ENCODE data around the gene GPAT3. TPM values are rescaled to one million over a fixed set of nuclear protein-coding genes. Genes with fewer than 3 reads are reported as not detected.
"Not testable (repeated sequence)": the region's sequence is repeated elsewhere in the genome, so short reads cannot be mapped to it uniquely, and the experiment has no call there.

GPAT3 gene
- total RNA-seq, 2 experiments from 2014 or later = 4.1 to 5.0 TPM

DNA sequence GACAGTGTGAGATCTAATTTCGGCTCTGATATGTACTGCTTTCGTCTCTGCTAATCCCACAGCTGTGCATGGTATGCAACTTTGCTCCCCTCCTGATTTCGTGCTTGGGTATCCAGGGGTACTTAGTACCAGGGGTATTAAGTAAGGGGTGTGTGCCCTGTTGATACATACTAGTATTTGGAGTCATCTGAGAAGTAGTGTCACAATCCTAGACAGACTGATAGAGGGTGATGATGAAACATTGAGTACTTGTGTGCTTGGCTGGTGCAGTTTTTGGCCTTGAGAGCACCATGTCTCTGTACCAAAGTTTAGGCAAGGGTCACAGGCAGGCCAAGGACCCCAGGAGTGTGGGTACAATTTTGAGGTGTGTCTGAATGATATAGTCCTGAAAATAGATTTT is 10.9 kb downstream of the GPAT3 start:
- ChIA-PET CTCF (no interaction called here), POLR2A (interaction anchor here (0.6 kb wide), 1 partner anchor 23 kb away, joined by 3 read pairs; no protein-coding TSS in a partner anchor)

DNA sequence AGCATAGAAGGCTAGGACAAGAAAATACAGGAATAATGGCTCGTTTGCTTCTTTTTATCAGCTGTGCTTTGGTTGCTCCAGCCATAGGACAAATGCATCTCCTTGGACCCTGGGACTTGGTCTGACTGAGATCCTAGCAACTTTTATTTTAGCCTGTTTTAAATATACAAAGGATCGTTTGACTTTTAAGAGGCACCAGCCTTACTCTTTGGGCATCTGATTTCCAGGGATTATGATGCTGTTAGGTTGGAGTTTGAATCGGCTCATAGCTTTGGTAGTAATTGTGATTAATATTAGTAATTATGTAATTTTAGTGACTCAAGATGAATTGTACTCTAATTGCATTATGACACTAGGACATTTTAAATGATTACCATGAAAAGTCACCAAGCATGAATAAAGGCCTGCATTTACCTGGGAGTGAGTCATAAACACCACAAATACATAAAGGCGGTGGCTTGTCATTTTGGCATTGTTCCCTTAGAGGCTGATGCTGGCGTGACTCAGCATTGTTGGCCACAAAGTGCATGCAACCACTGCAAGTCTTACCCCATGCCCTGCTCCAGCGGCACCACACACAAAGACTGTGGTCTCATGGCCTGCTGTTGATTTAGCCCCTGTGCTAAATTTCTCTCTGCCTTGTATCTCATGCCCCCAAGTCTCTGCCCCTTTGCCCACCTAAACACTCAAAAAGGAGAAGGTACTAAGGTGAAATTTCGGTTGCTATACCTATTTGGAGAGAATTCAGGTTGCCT is 12.4 kb downstream of the GPAT3 start:
- ChIA-PET POLR2A (interaction anchor here (0.5 kb wide), 1 partner anchor 97 kb away, joined by 3 read pairs; no protein-coding TSS in a partner anchor), CTCF (interaction anchor here (0.6 to 1.2 kb wide), 2 partner anchors 12 to 75 kb away, joined by 3 to 8 read pairs; partner anchors contain the start of gene GPAT3)

DNA sequence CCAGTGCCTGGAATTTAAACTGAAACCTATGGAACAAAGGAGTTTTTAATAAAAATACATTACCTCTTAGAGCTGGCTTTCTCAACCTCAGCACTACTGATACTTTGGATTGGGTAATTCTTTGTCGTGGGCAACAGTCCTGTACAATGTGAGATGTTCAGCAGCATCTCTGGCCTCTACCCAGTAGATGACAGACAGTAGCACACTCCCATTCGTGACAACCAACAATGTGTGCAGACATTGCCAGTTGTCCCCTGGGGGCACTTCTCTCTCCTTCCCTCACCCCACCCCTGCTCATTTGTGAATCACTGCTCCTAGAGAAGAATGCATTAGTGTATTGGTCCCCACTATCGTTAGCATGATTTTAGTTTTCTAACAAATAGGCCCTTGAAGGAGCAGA is 16.2 kb downstream of the GPAT3 start:
- CTCF ChIA-PET = no interaction called here
- POLR2A ChIA-PET = no interaction called here

DNA sequence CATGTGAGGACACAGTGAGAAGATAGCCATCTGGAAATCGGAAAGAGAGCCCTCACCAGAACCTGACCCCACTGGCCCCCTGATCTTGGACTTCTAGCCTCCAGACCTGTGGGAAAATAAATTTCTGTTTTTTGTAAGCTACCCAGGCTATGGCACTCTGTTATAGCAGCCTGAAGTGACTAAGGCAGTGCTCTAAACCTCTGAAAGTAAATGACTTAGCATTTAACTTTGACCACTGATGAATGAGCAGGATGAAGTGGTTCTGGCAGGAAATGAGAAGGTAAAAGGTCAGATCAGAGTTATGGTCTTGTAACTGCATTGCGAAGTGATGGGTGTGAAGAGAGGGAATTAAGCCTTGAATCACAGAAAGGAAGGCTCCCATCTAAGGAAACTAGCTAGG is 17.0 kb downstream of the GPAT3 start:
- ChIA-PET POLR2A (no interaction called here), CTCF (no interaction called here)

DNA sequence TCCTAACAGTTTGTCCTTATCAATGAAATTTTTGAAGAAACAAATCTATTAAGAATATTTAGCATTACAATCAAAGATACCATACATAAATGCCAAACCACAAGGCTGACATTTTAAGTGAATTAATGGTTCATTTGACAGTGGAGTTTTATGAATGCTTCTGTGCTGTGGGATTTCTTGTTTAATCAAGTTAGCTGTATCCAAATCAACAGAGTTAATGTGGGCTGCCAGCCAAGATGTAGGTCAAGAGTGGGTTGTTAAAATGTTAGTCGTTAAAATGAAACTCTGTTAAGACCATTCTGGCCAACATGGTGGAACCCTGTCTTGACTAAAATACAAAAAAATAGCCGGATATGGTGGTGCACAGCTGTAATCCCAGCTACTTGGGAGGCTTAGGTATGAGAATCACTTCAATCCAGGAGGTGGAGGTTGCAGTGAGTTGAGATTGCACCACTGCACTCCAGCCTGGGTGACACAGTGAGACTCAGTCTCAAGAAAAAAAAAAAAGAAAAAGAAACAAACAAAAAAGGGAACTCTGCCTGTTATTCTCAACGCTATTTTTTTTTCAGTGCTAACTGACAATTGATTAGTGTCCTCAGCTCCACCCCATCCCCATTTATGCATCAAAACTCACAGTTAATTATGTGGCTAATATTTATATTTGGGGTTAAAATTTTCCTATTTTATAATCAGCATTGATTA is 20.2 kb downstream of the GPAT3 start:
- POLR2A ChIA-PET = no interaction called here

DNA sequence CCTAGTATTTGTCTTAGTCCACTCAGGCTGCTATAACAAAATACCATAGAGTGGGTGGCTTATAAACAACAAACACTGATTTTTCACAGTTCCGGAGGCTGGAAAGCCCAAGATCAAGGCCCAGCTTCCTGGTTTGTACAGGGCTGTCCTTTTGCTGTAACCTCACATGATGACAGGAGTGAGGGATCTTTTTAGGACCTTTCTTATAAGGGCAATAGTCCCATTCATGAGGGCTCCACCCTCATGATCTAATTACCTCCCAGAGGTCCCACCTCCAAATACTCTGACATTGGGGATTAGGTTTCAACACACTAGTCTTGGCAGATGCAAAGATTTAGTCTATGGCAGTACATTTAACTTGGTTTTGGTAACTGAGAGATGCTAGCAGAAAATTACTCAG is 20.9 kb downstream of the GPAT3 start:
- POLR2A ChIA-PET = no interaction called here

More for the DNA sequence above, 20.2 kb downstream of the GPAT3 start:
- CTCF ChIA-PET = no interaction called here

DNA sequence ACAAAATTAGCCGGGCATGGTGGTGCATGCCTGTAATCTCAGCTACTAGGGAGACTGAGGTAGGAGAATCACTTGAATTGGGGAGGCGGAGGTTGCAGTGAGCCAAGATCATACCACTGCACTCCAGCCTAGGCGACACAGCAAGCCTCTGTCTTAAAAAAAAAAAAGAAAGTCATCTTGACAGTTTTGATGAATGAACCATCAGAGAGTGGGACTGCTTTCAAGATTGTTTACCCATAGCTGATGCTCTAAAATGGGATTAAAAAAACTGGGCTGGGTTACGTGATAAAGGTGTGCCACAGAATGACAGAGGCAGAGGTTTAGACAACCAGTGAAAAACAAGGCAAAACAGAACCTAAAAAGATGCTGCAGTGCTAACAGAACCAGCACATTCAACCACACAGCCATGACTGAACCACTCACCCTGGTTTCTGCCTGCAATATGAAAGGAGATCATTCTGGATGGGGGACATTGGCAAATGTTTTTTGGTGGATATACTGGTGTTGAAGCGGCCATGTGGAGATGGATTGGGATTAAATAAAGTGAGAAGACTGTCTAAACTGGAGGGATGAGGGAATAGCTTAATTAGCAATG is 22.2 kb downstream of the GPAT3 start:
- ChIA-PET CTCF (no interaction called here), POLR2A (no interaction called here)

More for the DNA sequence above, 20.9 kb downstream of the GPAT3 start:
- CTCF ChIA-PET = no interaction called here

DNA sequence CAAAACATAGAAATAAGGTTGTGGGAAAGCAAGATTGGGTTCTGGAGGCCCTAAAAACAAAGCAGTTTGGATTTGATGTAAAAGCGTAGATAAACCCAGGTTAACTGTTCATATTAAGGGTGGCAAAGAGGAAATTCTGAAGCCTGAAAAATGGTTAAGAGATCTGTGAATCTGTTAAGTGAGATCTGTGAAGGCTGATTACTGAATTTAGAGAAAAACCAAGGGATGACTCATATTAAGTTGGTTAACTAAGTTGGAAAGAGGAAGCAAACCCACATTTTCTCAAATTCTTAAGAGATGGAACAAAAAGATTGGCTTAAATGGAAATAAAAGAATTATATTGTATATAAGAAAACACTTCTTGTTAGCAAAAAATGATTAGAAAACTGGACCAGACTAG is 22.8 kb downstream of the GPAT3 start:
- CTCF ChIA-PET = no interaction called here
- POLR2A ChIA-PET = no interaction called here

DNA sequence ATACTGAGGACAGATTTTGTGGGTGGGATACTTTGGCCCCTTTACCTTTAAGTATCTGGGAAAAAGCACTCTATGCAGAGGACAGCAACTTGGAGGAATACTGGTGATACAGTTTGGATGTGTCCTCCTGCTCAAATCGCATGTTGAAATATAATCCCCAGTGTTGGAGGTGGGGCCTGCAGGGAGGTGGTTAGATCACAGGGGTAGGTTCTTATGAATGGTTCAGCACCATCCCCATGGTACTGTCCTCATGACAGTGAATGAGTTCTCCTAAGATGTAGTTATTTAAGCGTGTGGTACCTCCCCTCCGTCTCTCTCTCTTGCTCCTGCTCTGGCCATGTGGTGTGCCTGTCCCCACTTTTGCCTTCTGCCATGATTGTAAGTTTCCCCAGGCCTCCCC is 24.6 kb downstream of the GPAT3 start:
- CTCF ChIA-PET = interaction anchor here (0.8 kb wide), 1 partner anchor 52 kb away, joined by 5 read pairs; no protein-coding TSS in a partner anchor
- POLR2A ChIA-PET = no interaction called here

DNA sequence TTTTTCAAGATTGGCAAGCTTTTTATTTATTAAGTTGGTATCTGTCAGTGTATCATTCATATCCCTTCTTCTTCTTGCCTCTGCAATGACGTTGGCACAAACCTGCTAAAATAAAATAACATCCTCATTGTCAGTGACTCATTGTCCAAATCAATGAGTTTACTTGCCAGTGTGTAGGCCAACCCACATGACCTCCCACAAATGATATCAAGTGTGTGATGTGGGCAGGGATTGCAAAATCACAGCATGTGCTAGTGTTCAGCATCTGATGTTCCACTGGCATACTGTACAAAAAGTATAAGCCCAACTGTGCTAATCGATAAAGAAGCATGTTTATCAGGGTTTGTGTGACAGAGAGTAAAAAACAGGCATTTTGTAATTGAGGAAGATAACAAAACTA is 25.5 kb downstream of the GPAT3 start:
- ChIA-PET CTCF (no interaction called here), POLR2A (no interaction called here)

DNA sequence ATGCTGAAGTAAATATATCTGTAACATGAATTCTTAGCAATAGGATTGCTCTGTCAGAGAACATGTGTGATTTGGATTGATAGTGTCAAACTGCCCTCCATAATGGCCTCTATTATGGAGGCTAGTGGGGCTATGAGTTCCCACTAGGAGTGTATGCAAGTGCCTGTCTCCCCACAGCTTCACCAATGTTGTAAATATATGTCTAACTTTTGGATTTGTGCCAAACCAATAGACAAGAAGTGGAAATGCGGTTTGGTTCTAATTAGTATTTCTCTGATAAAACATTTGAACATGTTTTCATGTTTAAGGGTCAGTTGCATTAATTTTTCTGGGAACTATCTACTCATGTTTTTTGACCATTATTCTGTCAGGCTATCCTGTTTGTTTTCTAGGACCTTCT is 28.1 kb downstream of the GPAT3 start:
- POLR2A ChIA-PET = no interaction called here
- CTCF ChIA-PET = interaction anchor here (0.7 kb wide), 1 partner anchor 1172 kb away, joined by 5 read pairs; no protein-coding TSS in a partner anchor

DNA sequence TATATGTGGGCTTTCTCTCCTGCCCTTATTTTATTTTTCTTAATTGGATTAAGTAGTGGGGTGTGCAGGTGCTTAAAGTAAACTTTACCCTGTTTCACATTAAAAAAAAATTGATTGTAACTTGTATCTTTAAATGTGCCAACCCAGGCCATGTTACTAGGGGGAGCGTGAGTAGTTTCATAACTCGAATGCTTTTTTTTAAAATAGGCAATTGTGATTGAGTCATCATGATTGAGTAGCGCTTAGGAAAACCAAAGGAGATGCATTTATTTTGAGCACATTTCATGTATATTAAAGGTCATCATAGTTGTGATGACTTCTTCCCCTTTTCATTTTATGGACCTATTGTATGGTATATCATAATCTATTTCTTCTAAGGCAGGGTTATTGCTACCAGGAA is 32.2 kb downstream of the GPAT3 start:
- CTCF ChIA-PET = no interaction called here
- POLR2A ChIA-PET = no interaction called here

DNA sequence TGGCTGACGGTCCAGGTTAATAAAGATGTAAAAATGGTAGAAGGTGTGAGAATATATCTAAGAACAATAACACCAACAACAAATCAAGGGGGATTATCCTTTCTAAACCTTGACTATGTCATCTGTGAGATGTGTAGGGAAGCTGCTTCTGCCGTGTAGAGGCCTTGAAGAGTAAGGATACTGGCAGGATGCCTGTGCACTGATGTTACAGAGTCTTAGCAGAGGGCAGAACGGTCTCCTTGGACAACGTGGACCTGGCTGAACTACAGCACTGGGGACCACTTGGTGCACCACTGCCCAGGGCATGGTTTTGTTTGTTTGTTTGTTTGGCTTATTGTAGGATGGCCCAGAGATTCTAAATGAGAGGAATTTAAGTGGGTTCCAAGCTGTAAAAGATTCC is 33.5 kb downstream of the GPAT3 start:
- ChIA-PET CTCF (no interaction called here), POLR2A (no interaction called here)

DNA sequence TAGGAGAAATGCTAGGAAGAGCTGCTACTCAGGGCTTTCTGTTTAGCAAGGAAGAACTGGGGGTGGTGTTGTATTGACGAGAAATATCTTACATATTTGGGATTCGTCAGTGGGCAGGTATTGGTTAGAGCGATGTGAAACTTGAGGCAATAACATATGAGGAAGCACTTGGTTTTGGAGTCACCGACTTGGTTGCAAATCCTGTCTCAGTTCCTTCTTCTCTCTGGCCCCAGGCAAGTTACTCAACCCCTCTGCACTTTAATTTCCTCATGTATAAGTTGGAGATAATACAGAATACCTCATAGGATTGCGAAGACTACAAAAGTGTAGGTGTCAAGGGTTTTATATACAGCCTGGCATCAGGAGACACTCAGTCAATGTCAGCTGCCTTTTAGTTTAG is 34.1 kb downstream of the GPAT3 start:
- ChIA-PET POLR2A (no interaction called here), CTCF (no interaction called here)

DNA sequence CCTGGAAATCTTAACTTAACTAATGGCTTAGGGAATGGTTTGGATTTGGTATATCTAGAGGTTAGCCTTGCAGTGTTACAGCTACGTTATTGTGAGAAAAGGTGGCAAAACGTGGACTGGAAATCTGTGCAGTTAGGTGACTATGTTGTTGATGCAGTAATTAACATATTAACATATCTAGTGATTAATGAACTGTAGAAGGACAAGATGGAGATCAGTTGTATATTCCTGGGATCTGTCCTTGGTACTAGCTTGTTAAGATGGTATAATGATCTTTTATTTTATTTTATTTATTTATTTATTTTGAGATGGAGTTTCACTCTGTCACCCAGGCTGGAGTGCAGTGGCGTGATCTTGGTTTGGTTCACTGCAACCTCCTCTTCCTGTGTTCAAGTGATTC is 36.9 kb downstream of the GPAT3 start:
- ChIA-PET POLR2A (no interaction called here), CTCF (no interaction called here)

DNA sequence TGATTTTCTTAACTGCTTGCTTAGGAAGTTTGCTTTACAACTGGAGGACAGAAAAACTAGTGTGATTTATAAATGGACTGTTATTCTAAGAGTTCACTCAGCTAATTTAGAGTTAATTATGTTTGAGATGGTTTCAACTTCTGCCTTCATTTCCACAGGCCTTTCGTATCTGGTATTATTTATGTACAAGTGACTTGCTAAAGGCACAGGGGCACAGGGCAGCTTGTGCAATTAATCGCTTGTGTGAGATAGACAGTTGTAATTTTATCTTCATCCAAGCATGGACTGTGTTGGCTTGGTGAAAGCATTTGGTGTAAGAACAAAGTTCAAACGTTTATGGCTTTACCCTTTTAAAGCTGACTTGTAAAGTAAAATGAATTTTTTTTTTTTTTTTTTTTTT is 38.3 kb downstream of the GPAT3 start:
- ChIA-PET CTCF (no interaction called here), POLR2A (no interaction called here)

DNA sequence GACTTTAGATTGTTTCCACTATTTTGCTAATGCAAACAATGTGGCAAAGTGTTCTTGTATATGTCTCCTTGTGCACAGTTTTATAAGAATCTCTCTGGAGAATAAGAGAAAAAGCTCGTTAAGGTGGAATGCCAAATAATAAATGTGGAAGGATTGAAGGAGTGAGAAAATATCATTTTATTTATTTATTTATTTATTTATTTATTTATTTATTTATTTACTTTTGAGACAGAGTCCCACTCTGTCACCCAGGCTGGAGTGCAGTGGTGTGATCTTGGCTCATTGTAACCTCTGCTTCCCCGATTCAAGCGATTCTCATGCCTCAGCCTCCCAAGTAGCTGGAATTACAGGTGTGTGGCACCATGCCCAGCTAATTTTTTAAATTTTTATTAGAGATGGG is 40.3 kb downstream of the GPAT3 start:
- POLR2A ChIA-PET, CTCF ChIA-PET: not testable (repeated sequence)

DNA sequence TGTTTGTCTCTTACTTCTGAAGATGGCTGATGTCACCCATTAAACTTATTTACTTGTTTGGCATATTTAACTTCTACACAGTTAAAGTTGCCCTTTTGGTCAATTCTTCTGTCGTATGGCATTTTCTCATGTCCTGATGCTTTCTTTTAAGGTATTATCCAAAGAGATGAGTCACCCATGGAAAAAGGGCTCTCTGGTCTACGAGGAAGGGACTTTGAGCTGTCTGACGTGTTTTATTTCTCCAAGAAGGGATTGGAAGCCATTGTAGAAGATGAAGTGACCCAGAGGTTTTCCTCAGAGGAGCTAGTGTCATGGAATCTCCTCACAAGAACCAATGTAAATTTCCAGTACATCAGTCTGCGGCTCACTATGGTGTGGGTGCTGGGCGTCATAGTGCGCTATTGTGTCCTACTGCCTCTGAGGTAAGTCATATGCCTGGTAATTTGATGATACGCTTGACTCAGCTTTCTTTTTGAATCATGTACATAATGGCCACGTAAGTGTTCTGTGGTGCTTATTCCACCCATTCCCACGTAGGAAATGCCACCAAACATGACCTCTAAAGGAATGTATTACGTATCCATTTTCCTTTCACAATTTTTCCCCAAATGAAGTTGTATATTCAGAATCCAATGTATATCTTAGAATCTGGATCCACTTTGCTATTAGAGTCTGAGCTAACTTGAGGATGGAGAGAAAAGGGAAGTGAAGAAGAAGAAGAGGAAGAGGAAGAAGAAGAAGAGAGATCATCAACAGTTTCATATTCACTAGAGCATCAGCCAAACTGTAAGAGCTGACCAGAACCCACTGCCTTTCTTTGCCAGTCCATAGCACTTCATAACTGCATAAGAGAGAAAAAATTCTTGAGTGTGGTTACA is 45.7 kb downstream of the GPAT3 start:
- CTCF ChIA-PET = interaction anchor here (1.1 kb wide), 1 partner anchor 49 kb away, joined by 3 read pairs; no protein-coding TSS in a partner anchor
- POLR2A ChIA-PET = no interaction called here

DNA sequence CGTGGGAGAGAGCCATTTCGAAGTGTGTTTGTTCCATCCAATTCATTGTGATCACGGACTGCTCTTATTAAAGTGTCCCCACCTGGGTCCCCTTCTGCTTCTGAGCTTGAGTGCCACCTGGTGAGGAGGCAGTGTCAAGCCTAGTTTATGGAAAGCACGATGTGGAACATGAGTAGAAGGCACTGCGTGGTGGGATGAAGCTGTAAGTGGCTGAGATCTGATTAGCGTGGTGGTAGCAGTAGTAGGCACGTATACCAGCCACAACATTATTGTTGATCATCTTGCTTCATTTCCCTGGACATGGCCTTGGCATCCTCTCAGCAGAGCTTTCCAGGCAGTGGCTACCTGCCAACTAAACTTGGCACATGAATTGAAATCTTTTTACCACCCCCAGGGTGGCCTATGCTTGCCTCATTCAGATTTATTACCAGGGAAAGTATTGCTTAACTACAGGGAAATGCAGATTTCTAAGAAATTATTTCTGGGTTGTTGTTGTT is 46.4 kb downstream of the GPAT3 start:
- POLR2A ChIA-PET = no interaction called here
- CTCF ChIA-PET = interaction anchor here (1.1 kb wide), 1 partner anchor 50 kb away, joined by 3 read pairs; no protein-coding TSS in a partner anchor

DNA sequence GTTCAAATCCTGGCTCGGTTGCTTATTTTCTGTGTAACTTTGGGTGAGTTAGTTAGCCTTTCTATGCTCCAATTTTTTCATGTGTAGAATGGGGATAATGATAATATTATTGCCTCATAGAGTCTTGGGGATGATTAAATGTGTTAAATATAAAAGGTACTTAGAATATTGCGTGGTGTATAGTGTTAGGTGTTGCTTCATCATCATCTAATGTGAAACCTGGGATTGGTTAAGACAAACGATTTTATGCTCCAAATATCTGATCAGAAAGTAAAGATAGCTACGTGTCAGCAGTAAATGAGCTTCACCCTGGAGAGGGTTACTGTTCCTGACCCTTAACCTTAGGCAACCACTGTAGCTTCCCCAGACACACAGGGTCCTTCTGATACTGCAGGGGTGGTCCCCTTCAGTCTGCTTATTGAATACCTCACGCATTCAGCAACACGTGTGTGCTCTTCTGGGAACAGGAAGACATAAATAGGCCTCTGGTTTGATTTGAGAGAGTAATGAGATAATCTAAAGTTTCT is 50.1 kb downstream of the GPAT3 start:
- ChIA-PET POLR2A (no interaction called here), CTCF (no interaction called here)

All from activated CD8-positive, alpha-beta memory T cell treated with anti-CD3 and anti-CD28 coated beads for 36 hours (primary cell).